DOHH2 (cell line): ENCODE results near the gene UFD1.
A peak's percentile ranks its signal among the peaks of the same experiment; 100 is the strongest.

Experiments used
- H3F3A ChIP-seq: fragments of 200-600 bp; sonication (generic), shearing (Covaris generic); 2 replicates; pipeline ENCODE4 v1.6.0; 2016; ENCODE audit warnings: antibody characterized with exemption, mild to moderate bottlenecking; ENCODE audit not compliant: control insufficient read depth, insufficient read depth
- H3K27ac ChIP-seq: fragments of 200-600 bp; sonication (generic); 2 replicates; pipeline ENCODE4 v1.5.1; 2014; ENCODE audit warnings: low read depth, mild to moderate bottlenecking, low read length, moderate library complexity
- H3K27me3 ChIP-seq: fragments of 200-600 bp; sonication (generic); 2 replicates; pipeline ENCODE4 v1.6.1; 2014; ENCODE audit warnings: mild to moderate bottlenecking, low read length, mixed read lengths; ENCODE audit not compliant: control insufficient read depth
- H3K36me3 ChIP-seq: fragments of 200-600 bp; sonication (generic); 2 replicates; pipeline ENCODE4 v1.6.1; 2014; ENCODE audit warnings: mild to moderate bottlenecking, low read length, moderate library complexity, mixed read lengths; ENCODE audit not compliant: control insufficient read depth
- H3K4me1 ChIP-seq: fragments of 200-600 bp; sonication (generic); 2 replicates; pipeline ENCODE4 v1.6.1; 2014; ENCODE audit warnings: mild to moderate bottlenecking, low read length, mixed read lengths; ENCODE audit not compliant: control insufficient read depth
- H3K4me2 ChIP-seq: fragments of 200-600 bp; sonication (generic); 2 replicates; pipeline ENCODE4 v1.6.0; 2014; ENCODE audit warnings: mild to moderate bottlenecking, low read length, moderate library complexity
- H3K4me3 ChIP-seq: fragments of 200-600 bp; sonication (generic); 2 replicates; pipeline ENCODE4 v1.5.1; 2014; ENCODE audit warnings: mild to moderate bottlenecking, low read length, mixed read lengths
- H3K79me2 ChIP-seq: fragments of 200-600 bp; sonication (generic); 2 replicates; pipeline ENCODE4 v1.6.1; 2014; ENCODE audit warnings: mild to moderate bottlenecking, low read length, mixed read lengths; ENCODE audit not compliant: control insufficient read depth
- H3K9me2 ChIP-seq: fragments of 200-600 bp; sonication (generic); replicated peaks from 2 replicates; pipeline ENCODE4 v1.6.1; 2014; ENCODE audit warnings: mild to moderate bottlenecking, low read length, mixed read lengths; ENCODE audit not compliant: control insufficient read depth
- H3K9me3 ChIP-seq: fragments of 200-600 bp; sonication (generic); 2 replicates; pipeline ENCODE4 v1.6.1; 2014; ENCODE audit warnings: antibody characterized with exemption, low read length, mixed read lengths; ENCODE audit not compliant: control insufficient read depth, insufficient read depth
- H4K20me1 ChIP-seq: fragments of 200-600 bp; sonication (generic); 2 replicates; pipeline ENCODE4 v1.6.0; 2014; ENCODE audit warnings: low read depth, mild to moderate bottlenecking, antibody characterized with exemption, low read length, moderate library complexity; ENCODE audit not compliant: control insufficient read depth, insufficient read depth
- EZH2phosphoT487 ChIP-seq: fragments of 200-600 bp; sonication (generic); IDR thresholded peaks from 2 replicates; pipeline ENCODE4 v1.6.1; 2017; ENCODE audit warnings: borderline replicate concordance, mild to moderate bottlenecking, antibody characterized with exemption, low read length, moderate library complexity, mixed read lengths
- TF ChIP-seq, protein P1 (sequence below): fragments of 200-600 bp; sonication (generic); IDR thresholded peaks from one replicate; pipeline ENCODE4 v1.5.1; 2014; ENCODE audit warnings: antibody characterized with exemption, mild to moderate bottlenecking, low read depth, low read length; ENCODE audit not compliant: poor library complexity, severe bottlenecking

Gene UFD1

DNA sequence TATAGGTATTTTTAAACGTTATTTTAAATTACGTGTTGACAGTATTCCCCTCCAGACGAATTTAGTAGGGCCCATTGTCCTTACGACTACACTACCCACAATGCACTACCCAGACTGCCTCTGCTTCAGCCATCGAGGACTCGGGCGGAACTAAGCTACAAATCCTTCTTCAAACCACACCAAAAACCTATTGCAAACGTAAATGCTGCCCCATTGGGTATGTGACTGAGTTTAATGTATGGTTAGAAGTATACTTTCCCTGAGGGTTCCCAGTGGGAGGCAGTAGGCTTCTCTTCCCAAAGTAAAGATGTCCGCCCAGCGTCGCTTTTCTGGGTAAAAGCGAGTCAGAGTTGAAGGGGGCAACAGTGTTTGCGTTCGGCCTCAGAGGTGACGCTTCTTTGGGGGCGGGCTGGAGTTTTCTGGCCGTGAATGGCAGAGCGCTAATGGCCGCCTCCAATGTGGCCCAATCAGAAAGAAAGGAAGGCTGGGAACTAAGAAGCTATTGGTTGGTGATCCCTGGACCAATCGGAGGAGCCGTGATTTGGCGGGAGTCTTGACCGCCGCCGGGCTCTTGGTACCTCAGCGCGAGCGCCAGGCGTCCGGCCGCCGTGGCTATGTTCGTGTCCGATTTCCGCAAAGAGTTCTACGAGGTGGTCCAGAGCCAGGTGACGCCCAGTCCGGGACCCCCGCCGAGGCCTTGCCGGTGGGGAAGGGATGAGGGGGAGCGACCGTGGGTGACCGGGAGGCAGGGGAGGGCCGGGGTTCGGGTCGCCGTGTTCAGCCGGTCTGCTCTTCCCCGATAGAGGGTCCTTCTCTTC is 571 bp upstream of the UFD1 start, which contains the start of gene CDC45:
Gene CDC45 (plus strand): TSS at position 566 of the 818 bp plus-strand sequence. CDS start 49 bp downstream, at position 615.
- H4K20me1 ChIP-seq, result peaks cover 17% of the 10 kb centered on the region; the same call in 1 of the 2 replicates

DNA sequence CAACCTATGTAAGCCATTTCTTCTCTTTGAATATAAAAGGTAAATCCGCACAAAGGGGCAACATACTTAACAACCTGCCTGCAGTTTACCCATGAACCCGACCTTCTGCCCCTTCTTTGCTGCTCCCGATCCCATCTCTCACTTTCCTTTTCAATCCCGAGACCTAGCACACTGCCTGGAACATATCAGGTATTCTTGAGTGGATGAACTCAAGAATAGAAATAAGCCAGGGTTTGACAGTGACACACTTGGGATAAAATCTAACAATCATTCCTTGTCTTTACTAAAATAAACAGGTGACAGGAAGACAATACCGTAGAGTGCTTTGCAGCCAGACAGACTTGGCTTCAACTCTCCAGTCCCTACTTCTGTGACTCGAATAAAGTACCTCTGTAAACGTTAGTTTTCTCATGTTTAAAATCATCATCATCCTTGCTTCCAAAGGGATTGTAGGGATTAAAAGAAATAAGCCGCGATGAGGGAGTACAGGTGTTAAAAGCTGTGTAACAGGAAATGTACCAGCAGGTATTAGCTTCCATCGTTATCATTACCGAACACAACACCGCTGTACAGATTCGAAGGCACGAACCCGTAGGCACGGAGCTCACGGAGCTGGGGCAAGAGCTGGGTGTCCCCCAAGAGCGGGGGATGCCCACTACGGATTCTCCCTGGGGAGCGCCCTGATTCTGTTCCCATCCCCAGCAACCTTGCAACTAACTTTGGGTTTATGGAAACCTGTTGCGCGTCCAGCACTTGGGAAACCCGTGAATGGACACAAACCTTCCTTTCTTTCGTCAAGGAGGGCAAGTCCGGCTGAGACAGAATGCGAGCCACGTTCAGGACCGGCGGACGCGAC is 720 bp downstream of the UFD1 start:
- peaks cover 62% of the 10 kb centered on the region for H3K36me3 ChIP-seq
- peaks cover 17% of the 10 kb centered on the region; the same call in 1 of the 2 replicates for H4K20me1 ChIP-seq
- H3K4me2 ChIP-seq, result peak overlapping the region; percentile 90
- no peaks in the 10 kb centered on the region for H3K27me3 ChIP-seq
- H3K9me3 ChIP-seq, result no peaks in the 10 kb centered on the region
- peaks cover 83% of the 10 kb centered on the region for H3K79me2 ChIP-seq
- H3K27ac ChIP-seq, result peak overlapping the region; percentile 82
- TF ChIP-seq, protein P1, sequence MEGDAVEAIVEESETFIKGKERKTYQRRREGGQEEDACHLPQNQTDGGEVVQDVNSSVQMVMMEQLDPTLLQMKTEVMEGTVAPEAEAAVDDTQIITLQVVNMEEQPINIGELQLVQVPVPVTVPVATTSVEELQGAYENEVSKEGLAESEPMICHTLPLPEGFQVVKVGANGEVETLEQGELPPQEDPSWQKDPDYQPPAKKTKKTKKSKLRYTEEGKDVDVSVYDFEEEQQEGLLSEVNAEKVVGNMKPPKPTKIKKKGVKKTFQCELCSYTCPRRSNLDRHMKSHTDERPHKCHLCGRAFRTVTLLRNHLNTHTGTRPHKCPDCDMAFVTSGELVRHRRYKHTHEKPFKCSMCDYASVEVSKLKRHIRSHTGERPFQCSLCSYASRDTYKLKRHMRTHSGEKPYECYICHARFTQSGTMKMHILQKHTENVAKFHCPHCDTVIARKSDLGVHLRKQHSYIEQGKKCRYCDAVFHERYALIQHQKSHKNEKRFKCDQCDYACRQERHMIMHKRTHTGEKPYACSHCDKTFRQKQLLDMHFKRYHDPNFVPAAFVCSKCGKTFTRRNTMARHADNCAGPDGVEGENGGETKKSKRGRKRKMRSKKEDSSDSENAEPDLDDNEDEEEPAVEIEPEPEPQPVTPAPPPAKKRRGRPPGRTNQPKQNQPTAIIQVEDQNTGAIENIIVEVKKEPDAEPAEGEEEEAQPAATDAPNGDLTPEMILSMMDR, result no peak
- TF ChIP-seq EZH2phosphoT487, result no peak
- no peaks in the 10 kb centered on the region for H3K9me2 ChIP-seq
- H3K4me1 ChIP-seq, result peaks cover 19% of the 10 kb centered on the region
- peak overlapping the region; percentile 99 for H3K4me3 ChIP-seq
- no peaks in the 10 kb centered on the region for H3F3A ChIP-seq

More for the DNA sequence above, 571 bp upstream of the UFD1 start, which contains the start of gene CDC45:
- no peaks in the 10 kb centered on the region for H3F3A ChIP-seq
- H3K9me2 ChIP-seq, result no peaks in the 10 kb centered on the region
- H3K27me3 ChIP-seq, result no peaks in the 10 kb centered on the region
- H3K4me1 ChIP-seq, result peaks cover 19% of the 10 kb centered on the region
- H3K27ac ChIP-seq, result peak within 1 kb of the TSS; percentile 82
- H3K4me2 ChIP-seq, result peak within 1 kb of the TSS; percentile 90
- TF ChIP-seq, protein P1, result no peak
- TF ChIP-seq EZH2phosphoT487, result no peak
- peak within 1 kb of the TSS; percentile 99 for H3K4me3 ChIP-seq
- peaks cover 65% of the 10 kb centered on the region for H3K36me3 ChIP-seq
- peaks cover 77% of the 10 kb centered on the region for H3K79me2 ChIP-seq
- no peaks in the 10 kb centered on the region for H3K9me3 ChIP-seq

DNA sequence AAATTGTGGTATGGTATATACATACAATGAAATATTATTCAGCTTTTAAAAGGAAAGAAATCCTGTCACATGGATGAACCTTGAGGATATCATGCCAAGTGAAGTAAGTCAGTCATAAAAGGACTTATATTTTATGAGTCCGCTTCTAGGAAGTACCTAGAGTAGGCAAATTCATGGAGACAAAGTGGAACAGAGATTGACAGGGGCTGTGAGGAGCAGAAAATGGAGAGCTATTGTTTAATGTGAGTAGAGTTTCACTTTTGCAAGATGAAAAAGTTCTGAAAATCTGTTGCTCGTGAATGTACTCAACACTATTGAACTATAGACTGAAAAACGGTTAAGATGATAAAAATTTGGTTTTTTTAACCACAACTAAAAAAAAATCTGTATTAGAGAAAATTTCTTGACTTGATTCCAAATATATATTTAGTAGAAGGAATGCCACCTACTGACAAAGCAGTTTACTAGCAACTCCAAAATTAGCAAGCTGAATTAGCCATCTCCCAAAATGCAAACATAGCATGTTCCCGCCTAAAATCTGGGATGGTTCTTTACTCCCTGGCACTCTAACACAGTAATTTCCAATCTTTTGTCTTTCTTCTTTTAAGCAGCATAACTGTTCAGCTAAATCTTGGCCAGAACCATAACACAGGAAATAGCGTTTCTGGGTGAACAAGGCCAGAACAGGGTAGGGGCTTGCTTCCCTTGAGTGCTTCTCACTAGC is 1.5 kb downstream of the UFD1 start:
- Histone ChIP-seq H3K4me3 (peak overlapping the region; percentile 99), H3K27me3 (no peaks in the 10 kb centered on the region), H3F3A (no peaks in the 10 kb centered on the region), H3K9me2 (no peaks in the 10 kb centered on the region), H3K36me3 (peaks cover 62% of the 10 kb centered on the region), H4K20me1 (peaks cover 17% of the 10 kb centered on the region; the same call in 1 of the 2 replicates), H3K4me2 (peak overlapping the region; percentile 90), H3K4me1 (peaks cover 19% of the 10 kb centered on the region), H3K27ac (peak overlapping the region; percentile 23), H3K79me2 (peaks cover 84% of the 10 kb centered on the region), H3K9me3 (no peaks in the 10 kb centered on the region)
- no peak for TF ChIP-seq EZH2phosphoT487
- TF ChIP-seq, protein P1, result peak; percentile 39
